Memory B cell (primary cell): ENCODE measurements around the gene SETD2.
"Not testable (repeated sequence)": the region's sequence is repeated elsewhere in the genome, so short reads cannot be mapped to it uniquely, and the experiment has no call there.

Source experiments
- ATAC-seq: fragments of 150-1000 bp; cut with Tn5 transposase; 2 replicates; pipeline ENCODE4 v1.10.0; 2021; ENCODE audit warnings: low read depth, mild to moderate bottlenecking, moderate library complexity
- DNase-seq, 2 donors: peaks; one replicate each; pipeline ENCODE4 v3.0.0; 2022; ENCODE audit warnings: low spot score in 2 of 2
- H3K27ac Mint-ChIP-seq: one replicate; pipeline ENCODE4 v1.8.0; 2022; ENCODE audit warnings: mild to moderate bottlenecking, moderate library complexity, mixed read lengths
- H3K27me3 Mint-ChIP-seq: one replicate; pipeline ENCODE4 v1.8.0; 2022; ENCODE audit warnings: mixed read lengths
- H3K36me3 Mint-ChIP-seq: one replicate; pipeline ENCODE4 v1.8.0; 2022; ENCODE audit warnings: mild to moderate bottlenecking, mixed read lengths
- H3K4me1 Mint-ChIP-seq: one replicate; pipeline ENCODE4 v1.8.0; 2022; ENCODE audit warnings: mixed read lengths
- H3K4me3 Mint-ChIP-seq: one replicate; pipeline ENCODE4 v1.8.0; 2022; ENCODE audit warnings: mild to moderate bottlenecking, moderate library complexity, mixed read lengths
- H3K9me3 Mint-ChIP-seq: one replicate; pipeline ENCODE4 v1.8.0; 2022; ENCODE audit warnings: mixed read lengths

The SETD2 gene

DNA sequence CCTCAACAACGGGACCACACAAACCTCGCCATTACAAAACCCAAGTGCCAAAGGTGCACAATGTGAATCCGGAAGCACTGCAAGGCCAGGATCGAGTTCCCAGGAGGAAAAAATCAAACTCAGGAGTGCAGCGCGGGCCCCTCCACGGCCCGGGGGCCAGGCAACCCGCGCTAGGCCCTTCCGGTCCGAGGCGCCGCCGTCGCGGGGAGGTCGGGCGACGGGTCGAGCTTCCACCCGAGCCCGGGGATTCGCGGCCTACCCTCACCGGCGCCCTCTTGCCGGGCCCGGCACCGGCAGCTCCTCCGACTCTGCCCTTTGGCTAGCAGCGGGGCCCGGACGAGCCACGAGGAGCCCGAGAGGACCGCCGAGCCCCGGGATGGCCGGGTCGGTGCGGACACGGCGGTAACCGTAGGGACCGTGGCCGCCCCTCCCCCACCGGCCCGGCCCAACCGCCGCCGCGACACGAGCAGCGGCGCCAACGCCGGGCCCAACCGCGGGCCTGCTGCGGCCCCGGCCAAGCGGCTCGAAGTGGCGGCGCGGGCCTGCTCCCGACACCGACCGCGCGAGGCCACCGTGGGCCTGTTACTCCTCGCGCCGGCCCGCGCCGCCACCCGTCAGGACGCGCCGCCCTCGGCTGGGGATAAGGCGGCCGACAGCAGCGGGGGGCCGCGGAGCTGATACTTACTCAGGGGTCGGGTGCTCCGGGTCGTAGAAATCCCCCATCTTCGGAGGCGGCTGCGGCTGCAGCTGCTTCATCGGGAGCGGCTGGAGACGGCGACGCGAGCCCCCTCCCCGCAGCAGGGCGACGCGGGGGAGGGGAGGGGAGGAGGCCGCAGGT, 525 bp downstream of the SETD2 start:
- Mint-ChIP-seq H3K4me3 (peak overlapping the region; percentile 99), H3K9me3 (no peaks in the 10 kb centered on the region)

DNA sequence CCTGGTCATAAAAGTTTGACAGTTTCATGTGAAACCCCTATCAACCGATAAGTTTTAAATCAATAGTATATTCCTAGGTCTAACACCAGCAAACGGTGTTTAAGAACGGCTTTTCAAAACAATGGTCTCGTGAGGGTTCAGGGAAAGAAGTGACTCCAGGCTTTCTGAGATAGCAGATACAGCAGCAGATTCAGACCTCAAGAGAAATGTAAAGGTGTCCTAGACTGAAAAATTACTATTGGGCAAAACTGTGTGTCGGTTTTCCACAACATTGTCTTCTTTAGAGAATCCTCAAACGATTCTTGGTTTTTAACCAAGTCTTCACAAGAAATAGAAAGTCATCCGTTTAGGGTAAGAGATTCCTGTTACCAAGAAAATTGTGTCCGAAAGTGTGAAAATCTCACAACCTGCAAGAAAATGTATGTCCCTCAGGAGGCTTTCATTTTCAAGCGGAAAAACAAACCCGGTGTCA, 1.2 kb downstream of the SETD2 start:
- Mint-ChIP-seq H3K4me1 (peaks cover 36% of the 10 kb centered on the region), H3K4me3 (peak overlapping the region; percentile 92), H3K27me3 (no peaks in the 10 kb centered on the region), H3K27ac (peak overlapping the region; percentile 91), H3K36me3 (peaks cover 7% of the 10 kb centered on the region), H3K9me3 (no peaks in the 10 kb centered on the region)
- ATAC-seq (no peak), DNase-seq (no peak)

More for the DNA sequence above, 525 bp downstream of the SETD2 start:
- Mint-ChIP-seq H3K27ac (peak overlapping the region; percentile 94), H3K4me1 (peaks cover 33% of the 10 kb centered on the region), H3K27me3 (no peaks in the 10 kb centered on the region), H3K36me3 (peaks cover 5% of the 10 kb centered on the region)
- peak; percentile 24 for ATAC-seq
- DNase-seq = peak; percentile 56 to 80

DNA sequence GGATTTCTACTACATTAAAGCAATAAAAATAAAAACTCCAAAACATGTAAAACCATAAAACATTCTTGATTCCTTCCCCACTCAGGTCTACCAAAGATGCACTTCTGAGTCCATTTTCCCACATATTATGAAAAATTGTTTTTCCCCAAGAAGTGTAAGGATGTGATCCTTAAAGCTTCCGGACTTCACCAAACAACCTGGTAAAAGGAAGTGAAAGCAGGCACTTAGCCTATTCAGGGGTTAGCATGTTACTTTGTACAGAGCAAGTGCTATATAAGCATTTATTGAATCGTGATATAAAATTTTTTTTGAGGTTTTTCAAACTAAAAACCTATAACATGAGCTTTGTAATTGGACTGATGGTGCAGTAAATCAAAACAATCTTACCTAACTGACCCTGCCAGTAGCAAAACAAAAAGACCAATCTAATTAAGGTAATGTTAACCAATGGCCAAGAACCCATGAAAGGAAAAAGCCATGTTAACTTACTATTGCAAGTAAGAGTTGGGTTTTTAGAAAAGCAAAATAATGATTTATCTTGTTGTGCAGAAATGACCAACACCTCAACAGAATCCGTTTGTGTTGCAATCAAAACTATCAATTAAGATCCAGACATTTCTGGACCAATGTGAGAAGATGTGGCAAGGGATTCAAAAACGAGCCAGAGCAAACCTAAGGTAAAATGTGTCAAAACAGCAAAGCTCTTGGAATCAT, 1.8 kb downstream of the SETD2 start:
- peaks cover 36% of the 10 kb centered on the region for H3K4me1 Mint-ChIP-seq

DNA sequence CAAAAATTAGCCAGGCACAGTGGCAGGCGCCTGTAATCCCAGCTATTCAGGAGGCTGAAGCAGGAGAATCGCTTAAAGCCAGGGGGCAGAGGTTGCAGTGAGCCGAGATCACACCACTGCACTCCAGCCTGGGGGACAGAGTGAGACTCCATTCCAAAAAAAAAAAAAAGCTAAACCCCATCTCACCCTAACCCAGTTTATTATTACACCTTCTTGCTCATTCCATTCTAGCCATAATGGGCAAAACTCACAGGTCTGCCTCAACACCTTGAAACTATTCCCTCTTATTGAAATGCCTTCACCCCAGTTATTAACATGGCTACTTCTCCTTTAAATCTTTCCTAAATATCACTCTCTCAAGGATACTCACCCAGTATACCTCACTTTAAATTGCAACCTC, 4.1 kb downstream of the SETD2 start:
- DNase-seq = no peak
- Mint-ChIP-seq H3K4me3 (peak overlapping the region; percentile 6), H3K27me3 (no peaks in the 10 kb centered on the region), H3K9me3 (no peaks in the 10 kb centered on the region), H3K36me3 (peaks cover 7% of the 10 kb centered on the region), H3K27ac (no peak overlapping the region), H3K4me1 (peaks cover 36% of the 10 kb centered on the region)
- ATAC-seq = no peak

More for the DNA sequence above, 1.8 kb downstream of the SETD2 start:
- no peak for DNase-seq
- no peaks in the 10 kb centered on the region for H3K27me3 Mint-ChIP-seq
- peaks cover 7% of the 10 kb centered on the region for H3K36me3 Mint-ChIP-seq
- H3K9me3 Mint-ChIP-seq = no peaks in the 10 kb centered on the region
- H3K27ac Mint-ChIP-seq = peak overlapping the region; percentile 91
- no peak for ATAC-seq
- peak overlapping the region; percentile 92 for H3K4me3 Mint-ChIP-seq

DNA sequence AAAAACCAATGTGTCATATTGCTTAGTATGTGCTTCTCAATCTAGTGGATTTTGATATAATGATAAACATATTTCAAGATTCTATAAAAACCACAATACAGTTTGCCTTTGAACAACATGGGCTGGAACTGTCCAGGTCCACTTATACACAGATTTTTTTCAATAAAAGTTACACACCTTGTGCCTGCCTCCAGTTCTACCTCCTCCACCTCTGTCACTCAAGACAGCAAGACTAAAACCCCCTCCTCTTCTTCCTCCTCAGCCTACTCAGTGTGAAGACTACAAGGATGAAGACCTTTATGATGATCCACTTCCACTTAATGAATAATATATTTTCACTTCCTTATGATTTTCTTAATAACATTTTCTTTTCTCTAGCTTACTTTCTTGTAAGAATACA, 5.7 kb downstream of the SETD2 start:
- Mint-ChIP-seq H3K9me3 (no peaks in the 10 kb centered on the region), H3K36me3 (peaks cover 8% of the 10 kb centered on the region), H3K4me1 (peaks cover 40% of the 10 kb centered on the region), H3K4me3 (no peak overlapping the region), H3K27me3 (no peaks in the 10 kb centered on the region), H3K27ac (no peak overlapping the region)
- ATAC-seq (no peak), DNase-seq (no peak)

DNA sequence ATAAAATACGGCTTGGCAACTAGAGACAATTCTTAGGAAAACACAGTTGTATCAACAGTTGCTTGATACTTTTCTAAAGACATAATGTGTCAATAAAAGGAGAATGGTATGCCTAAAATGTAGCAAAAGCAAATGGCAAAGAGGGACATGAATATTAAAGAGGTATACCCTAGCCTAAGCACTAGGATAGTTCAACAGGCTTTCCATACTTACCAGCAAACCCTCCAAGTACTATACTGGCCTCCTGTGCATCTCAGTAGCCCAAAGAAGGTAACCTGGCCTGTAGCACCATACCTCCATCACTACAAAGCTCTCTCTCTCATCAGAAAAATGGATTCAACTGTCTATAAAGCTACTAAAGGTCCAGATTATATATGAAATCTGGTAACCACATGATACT, 7.5 kb downstream of the SETD2 start:
- DNase-seq = no peak
- no peak overlapping the region for H3K4me3 Mint-ChIP-seq
- ATAC-seq = no peak
- no peaks in the 10 kb centered on the region for H3K27me3 Mint-ChIP-seq
- H3K36me3 Mint-ChIP-seq = peaks cover 8% of the 10 kb centered on the region
- H3K9me3 Mint-ChIP-seq = no peaks in the 10 kb centered on the region
- H3K27ac Mint-ChIP-seq = no peak overlapping the region
- H3K4me1 Mint-ChIP-seq = peaks cover 43% of the 10 kb centered on the region

DNA sequence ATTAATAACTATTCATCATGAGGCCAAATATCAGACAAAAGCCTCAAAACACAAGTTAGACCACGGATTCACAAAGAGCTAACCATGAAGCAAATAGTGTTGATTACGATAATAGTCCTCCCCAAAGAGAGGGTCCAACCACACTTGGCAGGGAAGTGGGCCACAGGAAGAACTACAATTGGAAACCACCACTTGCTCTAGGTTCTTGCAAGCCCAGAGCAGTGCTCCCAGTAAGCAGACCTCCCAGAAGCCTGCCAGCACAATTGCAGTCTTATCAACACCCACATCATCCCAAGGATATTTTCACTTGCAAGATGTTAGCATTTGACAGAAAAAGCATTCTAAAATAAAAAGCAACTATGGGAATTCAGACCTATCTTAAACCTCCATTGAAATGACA, 11.3 kb downstream of the SETD2 start:
- ATAC-seq (no peak), DNase-seq (no peak)
- Mint-ChIP-seq H3K9me3 (no peaks in the 10 kb centered on the region), H3K27ac (peak overlapping the region; percentile 14), H3K4me1 (peaks cover 28% of the 10 kb centered on the region), H3K27me3 (no peaks in the 10 kb centered on the region), H3K36me3 (peaks cover 4% of the 10 kb centered on the region), H3K4me3 (no peak overlapping the region)

DNA sequence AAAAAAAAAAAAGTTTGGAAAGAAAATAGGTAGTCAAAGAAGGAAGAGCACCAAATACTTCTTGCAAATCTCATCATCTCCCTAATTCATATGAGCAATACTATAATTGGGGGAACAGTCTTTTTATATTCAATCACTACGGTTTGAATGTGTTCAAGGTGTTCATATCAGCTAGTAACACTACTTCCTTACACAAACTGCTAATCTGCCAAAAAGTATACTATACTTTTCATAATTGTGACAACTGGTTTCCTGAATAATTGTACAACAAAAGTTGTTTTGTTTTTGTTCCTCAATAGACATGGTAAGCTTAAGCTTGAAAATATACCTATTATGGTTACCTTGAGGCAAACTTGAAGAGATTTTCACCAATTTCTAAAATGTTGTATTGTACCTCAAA, 12.1 kb downstream of the SETD2 start:
- DNase-seq (no peak), ATAC-seq (no peak)
- Mint-ChIP-seq H3K4me1 (peaks cover 28% of the 10 kb centered on the region), H3K36me3 (peaks cover 4% of the 10 kb centered on the region), H3K9me3 (no peaks in the 10 kb centered on the region), H3K4me3 (no peak overlapping the region), H3K27ac (no peak overlapping the region), H3K27me3 (no peaks in the 10 kb centered on the region)

DNA sequence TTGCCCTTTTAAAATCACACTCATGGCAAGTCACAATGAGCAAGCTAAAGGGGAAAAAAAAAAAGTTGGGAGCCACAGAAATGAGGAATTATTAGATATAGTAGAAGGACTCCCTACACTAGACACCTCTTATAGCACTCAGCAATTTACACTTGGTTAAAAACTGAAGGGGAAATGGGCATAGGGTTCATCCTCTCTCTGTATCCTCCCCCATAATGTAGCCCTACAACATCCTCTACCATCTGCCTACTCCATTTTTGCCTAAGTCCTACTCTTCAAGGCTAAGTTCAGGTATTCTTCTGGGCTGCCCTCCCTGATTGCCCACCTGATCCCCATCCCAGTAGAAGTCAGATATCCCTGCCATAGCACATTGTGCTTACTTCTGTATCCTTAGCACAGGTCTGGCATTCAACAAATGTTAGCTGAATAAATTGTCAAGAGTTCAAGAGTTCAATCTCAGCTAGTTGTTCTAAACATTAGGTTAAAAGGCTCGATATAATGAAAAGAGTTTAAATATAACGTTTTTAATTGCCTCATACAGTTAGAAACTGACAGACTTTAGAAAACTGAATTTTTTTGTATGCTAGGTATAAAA, 14.5 kb downstream of the SETD2 start:
- H3K4me3 Mint-ChIP-seq = no peak overlapping the region
- peak; percentile 37 for ATAC-seq
- peaks cover 3% of the 10 kb centered on the region for H3K36me3 Mint-ChIP-seq
- H3K9me3 Mint-ChIP-seq = no peaks in the 10 kb centered on the region
- DNase-seq = no peak
- no peaks in the 10 kb centered on the region for H3K27me3 Mint-ChIP-seq
- peak overlapping the region; percentile 3 for H3K27ac Mint-ChIP-seq
- H3K4me1 Mint-ChIP-seq = peaks cover 22% of the 10 kb centered on the region

DNA sequence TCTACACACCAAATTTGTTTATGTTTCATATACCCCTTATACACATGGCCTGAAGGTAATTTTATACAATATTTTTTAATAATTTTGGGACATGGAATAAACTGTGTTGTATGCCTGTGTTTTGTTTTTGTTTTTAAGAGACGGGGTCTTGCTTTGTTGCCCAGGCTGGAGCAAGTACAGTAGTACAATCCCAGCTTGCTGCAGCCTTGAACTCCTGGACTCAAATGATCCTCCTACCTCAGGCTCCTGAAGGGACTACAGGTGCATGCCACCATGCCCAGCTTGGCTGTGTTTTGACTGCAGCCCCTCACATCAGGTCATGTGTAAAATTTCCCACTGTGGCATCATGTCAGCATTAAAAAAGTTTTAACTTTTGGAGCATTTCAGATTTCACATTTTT, 18.6 kb downstream of the SETD2 start:
- peaks cover 18% of the 10 kb centered on the region for H3K4me1 Mint-ChIP-seq
- H3K27me3 Mint-ChIP-seq = no peaks in the 10 kb centered on the region
- no peak overlapping the region for H3K4me3 Mint-ChIP-seq
- DNase-seq = no peak
- H3K36me3 Mint-ChIP-seq = no peaks in the 10 kb centered on the region
- H3K9me3 Mint-ChIP-seq = no peaks in the 10 kb centered on the region
- no peak for ATAC-seq
- no peak overlapping the region for H3K27ac Mint-ChIP-seq

DNA sequence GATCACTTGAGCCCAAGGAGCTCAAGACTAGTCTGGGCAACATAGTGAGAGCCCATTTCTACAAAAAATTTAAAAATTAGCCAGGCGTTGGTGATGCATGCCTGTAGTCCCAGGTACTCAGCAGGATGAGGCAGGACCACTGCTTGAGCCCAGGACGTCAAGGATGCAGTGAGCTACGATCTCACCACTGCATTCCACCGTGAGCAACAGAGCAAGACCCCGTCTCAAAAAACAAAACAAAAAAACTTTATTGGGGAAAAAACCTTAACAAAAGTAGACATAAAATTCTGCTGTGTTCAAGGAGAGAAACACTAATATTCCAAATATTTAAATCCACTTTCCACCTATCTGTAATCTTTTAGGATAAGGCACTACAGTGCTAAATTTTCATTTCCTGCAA, 20.8 kb downstream of the SETD2 start:
- no peak for ATAC-seq
- H3K36me3 Mint-ChIP-seq = peaks cover 2% of the 10 kb centered on the region

DNA sequence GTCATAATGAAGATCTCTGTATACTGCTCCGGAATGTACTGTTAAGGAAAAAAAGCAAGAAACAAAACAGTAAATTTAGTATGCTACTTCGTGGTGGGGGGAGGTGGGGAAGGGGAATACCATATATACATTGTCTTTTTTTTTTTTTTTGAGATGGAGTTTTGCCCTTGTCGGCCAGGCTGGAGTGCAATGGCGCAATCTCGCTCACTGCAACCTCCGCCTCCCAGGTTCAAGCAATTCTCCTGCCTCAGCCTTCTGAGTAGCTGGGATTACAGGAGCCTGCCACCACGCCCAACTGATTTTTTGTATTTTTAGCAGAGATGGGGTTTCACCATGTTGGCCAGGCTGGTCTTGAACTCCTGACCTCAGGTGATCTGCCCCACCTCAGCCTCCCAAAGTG, 21.4 kb downstream of the SETD2 start:
- peaks cover 23% of the 10 kb centered on the region for H3K4me1 Mint-ChIP-seq
- H3K36me3 Mint-ChIP-seq, H3K4me3 Mint-ChIP-seq, H3K9me3 Mint-ChIP-seq, H3K27me3 Mint-ChIP-seq, ATAC-seq, H3K27ac Mint-ChIP-seq, DNase-seq: not testable (repeated sequence)

More for the DNA sequence above, 20.8 kb downstream of the SETD2 start:
- Mint-ChIP-seq H3K4me3 (no peak overlapping the region), H3K27ac (no peak overlapping the region), H3K9me3 (peaks cover 2% of the 10 kb centered on the region), H3K4me1 (peaks cover 23% of the 10 kb centered on the region), H3K27me3 (no peaks in the 10 kb centered on the region)
- no peak for DNase-seq

DNA sequence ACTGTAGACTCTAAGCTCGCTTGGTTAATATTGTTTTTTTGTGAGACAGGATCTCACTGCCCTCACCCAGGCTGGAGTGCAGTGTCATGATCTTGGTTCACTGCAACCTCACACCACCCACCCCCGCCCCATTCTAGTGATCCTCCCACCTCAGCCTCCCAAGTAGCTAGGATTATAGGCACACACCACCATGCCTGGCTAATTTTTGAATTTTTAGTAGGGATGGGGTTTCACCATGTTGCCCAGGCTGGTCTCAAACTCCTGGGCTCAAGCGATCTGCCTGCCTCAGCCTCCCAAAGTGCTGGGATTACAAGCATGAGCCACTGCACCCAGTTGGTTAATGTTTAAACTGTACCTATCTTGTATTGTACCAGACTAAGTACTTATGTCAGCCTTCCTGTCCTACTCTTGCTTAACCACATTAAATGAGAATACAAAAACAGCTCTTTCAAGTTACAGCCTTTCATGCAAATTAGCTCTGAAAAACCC, 22.9 kb downstream of the SETD2 start:
- DNase-seq, H3K9me3 Mint-ChIP-seq, H3K27me3 Mint-ChIP-seq, H3K36me3 Mint-ChIP-seq: not testable (repeated sequence)
- ATAC-seq = peak; percentile 93
- Mint-ChIP-seq H3K4me3 (peak overlapping the region; percentile 16), H3K27ac (peak overlapping the region; percentile 56), H3K4me1 (peaks cover 27% of the 10 kb centered on the region)

DNA sequence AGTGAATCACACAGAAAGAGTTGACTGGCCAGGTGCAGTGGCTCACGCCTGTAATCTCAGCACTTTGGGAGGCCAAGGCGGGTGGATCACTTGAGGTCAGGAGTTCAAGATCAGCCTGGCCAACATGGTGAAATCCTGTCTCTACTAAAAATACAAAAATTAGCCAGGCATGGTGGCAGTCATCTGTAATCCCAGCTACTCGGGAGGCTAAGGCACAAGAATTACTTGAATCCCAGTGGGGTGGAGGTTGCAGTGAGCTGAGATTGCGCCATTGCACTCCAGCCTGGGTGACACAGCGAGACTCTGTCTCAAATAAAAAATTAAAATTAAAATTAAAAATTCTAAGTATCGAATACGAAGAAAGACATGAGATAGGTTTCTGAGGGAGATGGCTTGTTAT, 23.4 kb downstream of the SETD2 start:
- H3K27ac Mint-ChIP-seq, H3K27me3 Mint-ChIP-seq, H3K4me3 Mint-ChIP-seq, H3K9me3 Mint-ChIP-seq, DNase-seq, H3K36me3 Mint-ChIP-seq, ATAC-seq: not testable (repeated sequence)
- H3K4me1 Mint-ChIP-seq = peaks cover 32% of the 10 kb centered on the region
